SK-N-SH (cell line): ENCODE data around the gene KLF7. TPM values are rescaled to one million over a fixed set of nuclear protein-coding genes. Genes with fewer than 3 reads are reported as not detected.

Source experiments
- CTCF ChIA-PET: fragments of 300-600, 350-600 bp; formaldehyde crosslinking; extraction: SDS; loops from one replicate; lab custom pipeline; 2021; lab: Yijun Ruan, JAX
- POLR2A ChIA-PET: fragments of 350-600 bp; sonication (Branson Sonifier 250); formaldehyde crosslinking; extraction: SDS; loops from one replicate; lab custom pipeline; 2020; ENCODE audit warnings: antibody characterized with exemption, inconsistent platforms; lab: Yijun Ruan, JAX
- DNase-seq: peaks from one replicate; pipeline ENCODE4 v3.0.0; 2012
- H2AFZ ChIP-seq: fragments of 200-600 bp; sonication (generic); 2 replicates; pipeline ENCODE4 v1.8.1; 2016; ENCODE audit warnings: antibody characterized with exemption, mild to moderate bottlenecking, low read depth
- H3F3A ChIP-seq: fragments of 200-600 bp; sonication (generic); replicated peaks from 2 replicates; pipeline ENCODE3; 2016; ENCODE audit warnings: antibody characterized with exemption, mild to moderate bottlenecking; ENCODE audit not compliant: insufficient read depth
- H3K27ac ChIP-seq, 2 experiments: fragments of 200-500 bp in 1 of 2; fragments of 200-600 bp in 1 of 2; sonication (Bioruptor generic) in 1 of 2; sonication (generic), shearing (Covaris generic) in 1 of 2; 2 replicates each; pipeline versions ENCODE4 v1.5.1 to v1.6.1; 2014 to 2016; ENCODE audit warnings: low read depth in 2 of 2, inconsistent platforms in 1 of 2, low read length in 1 of 2, mild to moderate bottlenecking in 1 of 2, mixed read lengths in 1 of 2
- H3K27me3 ChIP-seq: fragments of 200-600 bp; sonication (generic), shearing (Covaris generic); 2 replicates; pipeline ENCODE4 v1.6.1; 2016; ENCODE audit warnings: mixed run types; ENCODE audit not compliant: insufficient read depth
- H3K36me3 ChIP-seq, 2 experiments: fragments of 200-500 bp in 1 of 2; fragments of 200-600 bp in 1 of 2; sonication (Bioruptor generic) in 1 of 2; sonication (generic) in 1 of 2; replicated peaks in 1 of 2; 2 replicates each; pipeline versions ENCODE3 to v1.5.1; 2014 to 2016; ENCODE audit warnings: low read length in 1 of 2, mild to moderate bottlenecking in 1 of 2; ENCODE audit not compliant: insufficient read depth in 2 of 2, control insufficient read depth in 1 of 2
- H3K4me1 ChIP-seq, 2 experiments: fragments of 200-500 bp in 1 of 2; fragments of 200-600 bp in 1 of 2; sonication (Bioruptor generic) in 1 of 2; sonication (generic), shearing (Covaris generic) in 1 of 2; 2 replicates each; pipeline versions ENCODE4 v1.5.1 to v1.6.1; 2014 to 2016; ENCODE audit warnings: low read depth in 1 of 2, low read length in 1 of 2, mixed run types in 1 of 2; ENCODE audit not compliant: insufficient read depth in 2 of 2, control insufficient read depth in 1 of 2
- H3K4me2 ChIP-seq: fragments of 200-600 bp; sonication (generic), shearing (Covaris generic); 2 replicates; pipeline ENCODE4 v1.6.1; 2017; ENCODE audit warnings: mixed run types
- H3K4me3 ChIP-seq, 2 experiments: fragments of 200-500 bp in 1 of 2; fragments of 200-600 bp in 1 of 2; sonication (Bioruptor generic) in 1 of 2; sonication (generic), shearing (Covaris generic) in 1 of 2; 2 replicates each; pipeline versions ENCODE4 v1.5.1 to v1.8.1; 2014 to 2016; ENCODE audit warnings: low read depth in 2 of 2, inconsistent platforms in 1 of 2, low read length in 1 of 2, mild to moderate bottlenecking in 1 of 2, mixed read lengths in 1 of 2, moderate library complexity in 1 of 2
- H3K79me2 ChIP-seq: fragments of 200-600 bp; sonication (generic); 2 replicates; pipeline ENCODE4 v1.8.1; 2017; ENCODE audit warnings: mild to moderate bottlenecking; ENCODE audit not compliant: insufficient read depth
- H3K9ac ChIP-seq: fragments of 200-600 bp; sonication (generic); 2 replicates; pipeline ENCODE4 v1.6.1; 2017; ENCODE audit warnings: mixed run types
- H3K9me2 ChIP-seq: fragments of 200-600 bp; sonication (generic); 2 replicates; pipeline ENCODE4 v1.6.1; 2017; ENCODE audit warnings: mixed run types
- H3K9me3 ChIP-seq: fragments of 200-600 bp; sonication (generic); 2 replicates; pipeline ENCODE4 v1.6.1; 2017; ENCODE audit warnings: mixed run types, mild to moderate bottlenecking, moderate library complexity
- H4K20me1 ChIP-seq: fragments of 200-600 bp; sonication (generic); 2 replicates; pipeline ENCODE4 v1.6.1; 2017; ENCODE audit warnings: mild to moderate bottlenecking, mixed run types; ENCODE audit not compliant: insufficient read depth
- CHD2 ChIP-seq: fragments of 150-350 bp; IDR thresholded peaks from 2 replicates; pipeline ENCODE4 v1.6.1; 2018; ENCODE audit warnings: low read length; ENCODE audit not compliant: partially characterized antibody
- ELF1 ChIP-seq: IDR thresholded peaks from 2 replicates; pipeline ENCODE4 v1.4.0; 2012
- EP300 ChIP-seq, 2 experiments: IDR thresholded peaks; 2 replicates each; pipeline versions ENCODE4 v1.4.0 to v1.6.1; 2012; ENCODE audit warnings: borderline replicate concordance in 1 of 2, low read depth in 1 of 2, low read length in 1 of 2
- FOSL2 ChIP-seq: IDR thresholded peaks from 2 replicates; pipeline ENCODE4 v1.4.0; 2012; ENCODE audit warnings: low read depth, mild to moderate bottlenecking, moderate library complexity, borderline replicate concordance
- FOXM1 ChIP-seq: IDR thresholded peaks from 2 replicates; pipeline ENCODE4 v1.4.0; 2012; ENCODE audit warnings: low read depth, mild to moderate bottlenecking
- GABPA ChIP-seq: IDR thresholded peaks from 2 replicates; pipeline ENCODE4 v1.4.0; 2012; ENCODE audit warnings: low read depth, mild to moderate bottlenecking
- JUND ChIP-seq: IDR thresholded peaks from 2 replicates; pipeline ENCODE4 v1.4.0; 2012
- NRF1 ChIP-seq: IDR thresholded peaks from 2 replicates; pipeline ENCODE4 v1.6.1; 2012; ENCODE audit warnings: low read depth, mild to moderate bottlenecking, low read length
- POLR2AphosphoS5 ChIP-seq: IDR thresholded peaks from 2 replicates; pipeline ENCODE4 v1.6.1; 2012; ENCODE audit warnings: low read depth, low read length
- RAD21 ChIP-seq: IDR thresholded peaks from 2 replicates; pipeline ENCODE4 v1.6.1; 2012; ENCODE audit warnings: mild to moderate bottlenecking, low read length
- RCOR1 ChIP-seq: fragments of 150-350 bp; IDR thresholded peaks from 2 replicates; pipeline ENCODE4 v1.6.1; 2017; ENCODE audit warnings: antibody characterized with exemption, low read length
- RXRA ChIP-seq: IDR thresholded peaks from 2 replicates; pipeline ENCODE4 v1.4.0; 2012; ENCODE audit warnings: low read depth, mild to moderate bottlenecking, borderline replicate concordance
- TAF1 ChIP-seq: IDR thresholded peaks from 2 replicates; pipeline ENCODE4 v1.6.1; 2012; ENCODE audit warnings: low read depth, mild to moderate bottlenecking, low read length, moderate library complexity, borderline replicate concordance
- TEAD4 ChIP-seq: IDR thresholded peaks from 2 replicates; pipeline ENCODE4 v1.4.0; 2012; ENCODE audit warnings: mild to moderate bottlenecking, borderline replicate concordance; ENCODE audit not compliant: insufficient read depth
- YY1 ChIP-seq: IDR thresholded peaks from 2 replicates; pipeline ENCODE4 v1.4.0; 2012; ENCODE audit warnings: low read depth, mild to moderate bottlenecking
- WGBS: methylation state at CpG from one replicate; pipeline ENCODE4 v1.1.6; 2017; ENCODE audit warnings: low lambda C conversion rate; 5-methylcytosine and 5-hydroxymethylcytosine counted together
- polyA plus RNA-seq, 3 experiments: library from polyadenylated mRNA; depleted of rRNA; stranded (reverse); fragments of >200 nt; gene quantifications; 2 replicates each; pipeline ENCODE4 v1.2.3, GENCODE V29; 2012
- TF ChIP-seq, protein P1 (sequence below): fragments of 200-600 bp; sonication (generic); IDR thresholded peaks from 2 replicates; pipeline ENCODE4 v1.6.1; 2017; ENCODE audit warnings: antibody characterized with exemption, mild to moderate bottlenecking, moderate library complexity
- TF ChIP-seq, protein P2 (sequence below): fragments of 150-350 bp; IDR thresholded peaks from 2 replicates; pipeline ENCODE4 v1.6.1; 2016; ENCODE audit warnings: mild to moderate bottlenecking, low read depth, low read length
- TF ChIP-seq, protein P3 (sequence below): IDR thresholded peaks from 2 replicates; pipeline ENCODE4 v1.4.0; 2012; ENCODE audit warnings: low read depth, borderline replicate concordance
- TF ChIP-seq, protein P4 (sequence below): fragments of 150-350 bp; IDR thresholded peaks from 2 replicates; pipeline ENCODE4 v1.6.1; 2017; ENCODE audit warnings: antibody characterized with exemption, low read length, low read depth, borderline replicate concordance
- TF ChIP-seq, protein P5 (sequence below): IDR thresholded peaks from 2 replicates; pipeline ENCODE4 v1.4.0; 2012; ENCODE audit warnings: low read depth, borderline replicate concordance

The KLF7 gene
- polyA plus RNA-seq, 1 of the 3 experiments (the other 2 are of a cell fraction) = 7.5 TPM

DNA sequence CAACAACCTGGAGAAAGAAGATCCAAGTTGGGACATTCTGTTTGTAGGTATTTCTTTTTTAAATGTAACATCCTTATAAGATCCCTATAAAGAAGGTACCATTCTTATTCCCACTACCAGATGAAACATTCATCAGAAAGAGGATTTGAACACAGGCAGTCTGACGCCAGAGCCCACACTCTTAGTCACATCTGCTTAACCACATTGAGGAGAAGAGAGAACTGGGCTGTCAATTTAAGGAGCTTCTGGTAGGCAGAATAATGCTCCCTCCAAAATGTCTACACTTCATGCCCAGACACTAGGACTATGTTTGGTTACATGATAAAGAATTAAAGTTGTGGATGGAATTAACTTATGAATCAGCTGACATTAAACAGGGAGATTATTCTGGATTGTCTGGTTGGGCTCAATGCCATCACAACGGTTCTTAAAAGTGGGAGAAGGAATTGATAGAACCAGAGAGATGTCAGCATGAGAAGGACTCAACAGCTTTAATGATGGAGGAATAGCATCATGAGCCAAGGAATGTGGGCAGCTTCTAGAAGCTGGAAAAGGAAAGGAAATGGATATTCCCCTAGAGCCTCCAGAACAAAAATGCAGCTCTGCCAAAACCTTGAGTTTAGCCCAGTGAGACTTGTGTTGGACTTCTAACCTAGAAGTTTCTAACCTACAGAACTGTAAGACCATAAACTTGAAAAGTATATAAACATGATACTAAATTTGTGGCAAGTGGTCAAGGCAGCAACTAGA, 82.2 kb downstream of the KLF7 start:
- peak overlapping the region in 1 of 2 experiments; percentile 77; a peak in 2 of 4 replicates for H3K27ac ChIP-seq
- POLR2A ChIA-PET = no interaction called here
- H3K9me2 ChIP-seq = no peaks in the 10 kb centered on the region
- TF ChIP-seq, protein P1, sequence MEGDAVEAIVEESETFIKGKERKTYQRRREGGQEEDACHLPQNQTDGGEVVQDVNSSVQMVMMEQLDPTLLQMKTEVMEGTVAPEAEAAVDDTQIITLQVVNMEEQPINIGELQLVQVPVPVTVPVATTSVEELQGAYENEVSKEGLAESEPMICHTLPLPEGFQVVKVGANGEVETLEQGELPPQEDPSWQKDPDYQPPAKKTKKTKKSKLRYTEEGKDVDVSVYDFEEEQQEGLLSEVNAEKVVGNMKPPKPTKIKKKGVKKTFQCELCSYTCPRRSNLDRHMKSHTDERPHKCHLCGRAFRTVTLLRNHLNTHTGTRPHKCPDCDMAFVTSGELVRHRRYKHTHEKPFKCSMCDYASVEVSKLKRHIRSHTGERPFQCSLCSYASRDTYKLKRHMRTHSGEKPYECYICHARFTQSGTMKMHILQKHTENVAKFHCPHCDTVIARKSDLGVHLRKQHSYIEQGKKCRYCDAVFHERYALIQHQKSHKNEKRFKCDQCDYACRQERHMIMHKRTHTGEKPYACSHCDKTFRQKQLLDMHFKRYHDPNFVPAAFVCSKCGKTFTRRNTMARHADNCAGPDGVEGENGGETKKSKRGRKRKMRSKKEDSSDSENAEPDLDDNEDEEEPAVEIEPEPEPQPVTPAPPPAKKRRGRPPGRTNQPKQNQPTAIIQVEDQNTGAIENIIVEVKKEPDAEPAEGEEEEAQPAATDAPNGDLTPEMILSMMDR = no peak
- TF ChIP-seq, protein P2, sequence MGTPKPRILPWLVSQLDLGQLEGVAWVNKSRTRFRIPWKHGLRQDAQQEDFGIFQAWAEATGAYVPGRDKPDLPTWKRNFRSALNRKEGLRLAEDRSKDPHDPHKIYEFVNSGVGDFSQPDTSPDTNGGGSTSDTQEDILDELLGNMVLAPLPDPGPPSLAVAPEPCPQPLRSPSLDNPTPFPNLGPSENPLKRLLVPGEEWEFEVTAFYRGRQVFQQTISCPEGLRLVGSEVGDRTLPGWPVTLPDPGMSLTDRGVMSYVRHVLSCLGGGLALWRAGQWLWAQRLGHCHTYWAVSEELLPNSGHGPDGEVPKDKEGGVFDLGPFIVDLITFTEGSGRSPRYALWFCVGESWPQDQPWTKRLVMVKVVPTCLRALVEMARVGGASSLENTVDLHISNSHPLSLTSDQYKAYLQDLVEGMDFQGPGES = no peak
- TF ChIP-seq, protein P3, sequence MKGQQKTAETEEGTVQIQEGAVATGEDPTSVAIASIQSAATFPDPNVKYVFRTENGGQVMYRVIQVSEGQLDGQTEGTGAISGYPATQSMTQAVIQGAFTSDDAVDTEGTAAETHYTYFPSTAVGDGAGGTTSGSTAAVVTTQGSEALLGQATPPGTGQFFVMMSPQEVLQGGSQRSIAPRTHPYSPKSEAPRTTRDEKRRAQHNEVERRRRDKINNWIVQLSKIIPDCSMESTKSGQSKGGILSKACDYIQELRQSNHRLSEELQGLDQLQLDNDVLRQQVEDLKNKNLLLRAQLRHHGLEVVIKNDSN = no peak
- TF ChIP-seq NRF1 = no peak
- no peak for TF ChIP-seq JUND
- no peak for TF ChIP-seq FOXM1
- TF ChIP-seq RCOR1 = no peak
- TF ChIP-seq FOSL2 = no peak
- no peak for TF ChIP-seq TEAD4
- TF ChIP-seq, protein P4, sequence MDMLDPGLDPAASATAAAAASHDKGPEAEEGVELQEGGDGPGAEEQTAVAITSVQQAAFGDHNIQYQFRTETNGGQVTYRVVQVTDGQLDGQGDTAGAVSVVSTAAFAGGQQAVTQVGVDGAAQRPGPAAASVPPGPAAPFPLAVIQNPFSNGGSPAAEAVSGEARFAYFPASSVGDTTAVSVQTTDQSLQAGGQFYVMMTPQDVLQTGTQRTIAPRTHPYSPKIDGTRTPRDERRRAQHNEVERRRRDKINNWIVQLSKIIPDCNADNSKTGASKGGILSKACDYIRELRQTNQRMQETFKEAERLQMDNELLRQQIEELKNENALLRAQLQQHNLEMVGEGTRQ = no peak
- no peak for TF ChIP-seq YY1
- no peak for TF ChIP-seq RAD21
- no peak for TF ChIP-seq CHD2
- TF ChIP-seq GABPA = no peak
- no peak for TF ChIP-seq POLR2AphosphoS5
- TF ChIP-seq, protein P5, sequence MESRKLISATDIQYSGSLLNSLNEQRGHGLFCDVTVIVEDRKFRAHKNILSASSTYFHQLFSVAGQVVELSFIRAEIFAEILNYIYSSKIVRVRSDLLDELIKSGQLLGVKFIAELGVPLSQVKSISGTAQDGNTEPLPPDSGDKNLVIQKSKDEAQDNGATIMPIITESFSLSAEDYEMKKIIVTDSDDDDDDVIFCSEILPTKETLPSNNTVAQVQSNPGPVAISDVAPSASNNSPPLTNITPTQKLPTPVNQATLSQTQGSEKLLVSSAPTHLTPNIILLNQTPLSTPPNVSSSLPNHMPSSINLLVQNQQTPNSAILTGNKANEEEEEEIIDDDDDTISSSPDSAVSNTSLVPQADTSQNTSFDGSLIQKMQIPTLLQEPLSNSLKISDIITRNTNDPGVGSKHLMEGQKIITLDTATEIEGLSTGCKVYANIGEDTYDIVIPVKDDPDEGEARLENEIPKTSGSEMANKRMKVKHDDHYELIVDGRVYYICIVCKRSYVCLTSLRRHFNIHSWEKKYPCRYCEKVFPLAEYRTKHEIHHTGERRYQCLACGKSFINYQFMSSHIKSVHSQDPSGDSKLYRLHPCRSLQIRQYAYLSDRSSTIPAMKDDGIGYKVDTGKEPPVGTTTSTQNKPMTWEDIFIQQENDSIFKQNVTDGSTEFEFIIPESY = no peak
- no peak for TF ChIP-seq RXRA
- TF ChIP-seq ELF1 = no peak
- TF ChIP-seq EP300 (IDR thresholded peaks at IDR 0.05; ENCODE audit: borderline replicate concordance in 1 of 2, low read depth in 1 of 2, low read length in 1 of 2) = no peak
- no peak for TF ChIP-seq TAF1
- TF ChIP-seq, all 33 proteins: peak for 0
- Histone ChIP-seq H3K4me2 (no peak overlapping the region), H3K27me3 (no peaks in the 10 kb centered on the region), H3K79me2 (peaks cover 76% of the 10 kb centered on the region), H4K20me1 (peaks cover 47% of the 10 kb centered on the region), H3K4me1 (peaks cover 0 to 38% of the 10 kb centered on the region in 2 experiments; a peak in 2 of 4 replicates), H3K9ac (no peak overlapping the region), H3F3A (peaks cover 6% of the 10 kb centered on the region), H3K36me3 (peaks cover 68 to 72% of the 10 kb centered on the region in 2 experiments), H2AFZ (no peak overlapping the region), H3K9me3 (no peaks in the 10 kb centered on the region), H3K4me3 (no peak overlapping the region)
- WGBS = 73% methylated on average over 2 of the region's 2 CpGs
- CTCF ChIA-PET = interaction anchor here (1.0 kb wide), 1 partner anchor 12 kb away, joined by 3 read pairs; no protein-coding TSS in a partner anchor
- DNase-seq = no peak
